LoVo (cell line): Measurements from ENCODE around the gene TXNDC15.
"Not testable (repeated sequence)": the region's sequence is repeated elsewhere in the genome, so short reads cannot be mapped to it uniquely, and the experiment has no call there.

Experiments used
- DNase-seq: peaks from one replicate; pipeline ENCODE4 v3.0.0-alpha.2; 2016; ENCODE audit warnings: low spot score

Gene TXNDC15, protein sequence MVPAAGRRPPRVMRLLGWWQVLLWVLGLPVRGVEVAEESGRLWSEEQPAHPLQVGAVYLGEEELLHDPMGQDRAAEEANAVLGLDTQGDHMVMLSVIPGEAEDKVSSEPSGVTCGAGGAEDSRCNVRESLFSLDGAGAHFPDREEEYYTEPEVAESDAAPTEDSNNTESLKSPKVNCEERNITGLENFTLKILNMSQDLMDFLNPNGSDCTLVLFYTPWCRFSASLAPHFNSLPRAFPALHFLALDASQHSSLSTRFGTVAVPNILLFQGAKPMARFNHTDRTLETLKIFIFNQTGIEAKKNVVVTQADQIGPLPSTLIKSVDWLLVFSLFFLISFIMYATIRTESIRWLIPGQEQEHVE

DNA sequence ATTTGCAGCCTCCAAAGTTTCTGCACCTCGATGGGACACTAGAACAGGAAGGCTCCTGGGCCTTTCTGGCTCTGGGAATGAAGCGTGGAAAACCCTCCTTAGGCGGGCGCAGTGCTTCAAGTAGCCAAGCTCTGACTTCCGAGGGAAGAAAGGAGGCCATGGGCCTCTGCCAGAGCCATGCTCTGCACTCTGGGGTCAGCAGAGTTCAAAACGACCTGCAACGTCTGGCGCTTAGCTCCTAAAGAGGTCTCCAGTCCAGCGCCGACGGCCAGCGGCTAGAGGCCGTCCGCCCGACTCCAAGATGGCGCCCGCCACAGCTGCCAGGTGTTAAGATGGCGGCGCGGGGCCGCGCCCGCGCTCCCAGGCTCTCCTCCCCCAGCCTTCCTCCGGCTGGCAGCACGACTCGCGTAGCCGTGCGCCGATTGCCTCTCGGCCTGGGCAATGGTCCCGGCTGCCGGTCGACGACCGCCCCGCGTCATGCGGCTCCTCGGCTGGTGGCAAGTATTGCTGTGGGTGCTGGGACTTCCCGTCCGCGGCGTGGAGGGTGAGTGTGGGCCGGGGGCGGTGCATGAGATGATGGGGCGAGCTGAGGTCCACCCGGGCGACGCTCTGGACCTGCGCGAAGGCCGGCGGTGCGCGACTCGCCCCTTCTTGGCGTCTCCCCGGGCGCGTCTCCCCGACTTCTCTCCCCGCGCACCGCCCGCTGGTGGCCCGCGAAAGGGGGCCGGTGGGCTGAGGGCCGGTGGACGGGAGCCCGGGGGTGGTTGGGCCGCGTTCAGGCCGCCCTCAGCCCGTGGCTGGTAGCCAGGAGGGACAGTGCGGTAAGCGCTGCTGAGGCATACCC lies at the start of gene TXNDC15:
TSS of gene TXNDC15 (plus strand) at position 385 of the 844 bp plus-strand sequence. CDS start at position 442, 57 bp downstream.
- peak; percentile 91 for DNase-seq

DNA sequence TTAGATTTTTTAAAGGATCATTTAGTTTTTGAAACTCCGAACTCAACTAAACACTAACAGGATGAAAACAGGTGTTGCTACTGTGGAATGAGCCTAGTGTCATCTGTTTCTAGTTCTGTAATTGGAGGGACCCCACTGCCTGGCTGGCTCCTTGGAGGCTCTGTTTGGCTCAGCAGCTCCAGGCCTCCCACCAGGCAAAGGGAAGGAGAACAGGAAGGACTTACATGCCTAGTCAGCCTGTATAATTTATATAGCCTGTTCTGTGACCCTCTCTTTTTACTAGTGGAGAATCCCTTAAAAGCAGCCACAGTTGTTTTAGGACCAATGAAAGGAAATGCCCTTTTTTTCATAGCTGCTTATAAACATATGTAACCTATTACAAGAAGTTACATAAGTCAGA lies 49.5 kb upstream of the TXNDC15 start:
- no peak for DNase-seq

DNA sequence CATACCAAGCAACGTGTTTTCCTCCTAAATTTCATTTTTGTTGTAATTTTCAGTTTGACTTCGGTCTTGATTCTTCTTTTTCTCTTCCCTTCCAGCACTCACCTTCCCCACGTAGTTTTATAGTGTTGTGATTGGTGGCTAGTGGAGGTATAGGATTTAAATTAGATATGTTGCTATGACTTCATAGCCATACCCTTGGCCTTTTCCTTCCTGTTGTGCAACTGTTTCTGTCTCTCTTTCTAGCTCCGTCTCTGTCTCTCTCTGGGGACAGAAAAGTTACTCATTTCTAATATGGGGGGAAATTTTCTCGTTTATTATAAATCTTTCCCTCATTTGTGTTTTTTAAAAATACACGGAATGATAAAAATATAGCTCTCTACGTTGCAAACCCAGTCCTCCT lies 49.0 kb upstream of the TXNDC15 start:
- no peak for DNase-seq

DNA sequence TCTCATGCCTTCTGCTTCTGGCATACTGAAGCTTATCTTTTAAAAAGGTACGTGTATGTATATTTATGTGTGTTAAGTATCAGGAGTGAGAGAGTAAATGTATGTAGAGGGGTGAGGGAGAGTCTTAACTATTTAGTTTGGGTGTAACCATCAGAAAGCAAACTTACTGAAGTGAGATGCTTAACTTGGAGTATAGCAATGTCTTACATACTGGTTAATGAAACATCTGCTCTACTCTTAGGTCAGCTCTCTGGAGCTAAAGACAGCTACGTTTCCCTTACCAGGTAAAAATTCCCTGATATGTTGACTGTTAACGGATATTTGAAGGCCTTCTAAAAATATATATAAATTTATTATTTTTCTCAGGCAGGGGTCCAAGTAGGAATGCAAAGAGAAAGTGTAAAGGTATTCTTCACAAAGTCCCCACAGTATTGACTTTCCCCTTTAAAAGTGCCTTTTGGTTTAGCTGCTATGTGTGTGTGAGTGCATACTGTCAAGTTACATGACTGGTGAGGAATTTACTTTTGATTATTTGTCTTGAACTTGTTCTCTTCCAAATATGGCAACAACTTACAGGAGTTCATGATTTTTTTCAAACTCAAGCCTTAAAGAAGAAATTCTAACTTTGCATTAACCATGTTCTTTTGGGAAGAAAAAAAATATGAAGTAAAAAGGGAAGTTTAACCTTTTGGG lies 40.7 kb upstream of the TXNDC15 start:
- DNase-seq, result no peak

DNA sequence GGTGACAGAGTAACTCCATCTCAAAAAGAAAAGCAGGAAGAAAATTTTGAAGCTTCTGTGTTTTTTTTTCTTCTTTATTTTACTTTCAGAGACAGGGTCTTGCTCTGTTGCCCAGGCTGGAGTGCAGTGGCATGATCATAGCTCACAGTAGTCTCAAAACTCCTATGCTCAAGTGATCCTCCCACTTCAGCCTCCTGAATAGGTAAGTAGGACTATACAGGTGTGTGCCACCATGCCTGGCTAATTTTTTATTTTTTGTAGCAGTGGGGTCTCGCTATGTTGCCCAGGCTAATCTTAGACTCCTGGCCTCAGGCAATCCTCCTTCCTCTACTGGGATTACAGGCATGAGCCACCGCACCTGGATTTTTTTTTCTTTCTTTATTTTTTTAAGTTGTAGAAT lies 38.5 kb upstream of the TXNDC15 start:
- DNase-seq, result no peak

DNA sequence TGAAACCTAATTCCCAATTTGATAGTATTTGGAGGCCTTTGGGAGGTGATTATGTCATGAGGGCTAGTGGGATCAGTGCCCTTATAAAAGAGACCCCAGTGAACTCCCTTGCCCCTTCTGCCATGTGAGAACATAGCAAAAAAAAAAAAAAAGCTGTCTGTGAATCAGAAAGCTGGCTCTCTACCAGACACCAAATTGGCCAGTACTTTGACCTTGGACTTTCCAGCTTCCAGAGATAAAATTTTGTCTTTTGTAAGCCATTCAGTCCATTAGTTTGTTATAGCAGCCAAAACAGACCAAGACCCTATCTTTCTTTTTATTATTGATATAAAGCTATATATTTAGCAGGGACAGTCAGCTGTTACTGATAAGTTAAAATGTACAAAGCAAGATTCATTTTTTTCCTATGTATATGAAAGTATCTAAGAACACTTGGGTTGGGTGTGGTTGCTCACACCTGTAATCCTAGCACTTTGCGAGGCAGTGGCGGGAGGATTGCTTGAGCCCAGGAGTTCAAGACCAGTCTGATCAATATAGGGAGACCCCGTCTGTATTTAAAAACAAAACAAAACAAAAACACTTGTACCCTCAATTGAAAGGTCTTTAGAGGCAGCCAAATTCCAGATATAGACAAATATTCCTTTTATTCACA lies 36.5 kb upstream of the TXNDC15 start:
- DNase-seq, result no peak

DNA sequence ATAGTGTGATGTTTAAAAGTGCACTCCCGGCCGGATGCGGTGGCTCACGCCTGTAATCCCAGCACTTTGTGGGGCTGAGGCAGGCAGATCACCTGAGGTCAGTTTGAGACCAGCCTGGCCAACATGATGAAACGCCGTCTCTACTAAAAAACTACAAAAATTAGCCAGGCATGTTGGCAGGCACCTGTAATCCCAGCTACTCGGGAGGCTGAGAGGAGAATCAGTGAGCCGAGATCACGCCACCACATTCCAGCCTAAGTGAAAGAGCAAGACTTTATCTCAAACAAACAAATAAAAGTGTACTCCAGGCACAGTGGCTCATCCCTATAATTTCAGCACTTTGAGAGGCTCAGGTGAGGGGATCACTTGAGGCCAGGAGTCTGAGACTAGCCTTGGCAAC lies 35.8 kb upstream of the TXNDC15 start:
- not testable (repeated sequence) for DNase-seq

DNA sequence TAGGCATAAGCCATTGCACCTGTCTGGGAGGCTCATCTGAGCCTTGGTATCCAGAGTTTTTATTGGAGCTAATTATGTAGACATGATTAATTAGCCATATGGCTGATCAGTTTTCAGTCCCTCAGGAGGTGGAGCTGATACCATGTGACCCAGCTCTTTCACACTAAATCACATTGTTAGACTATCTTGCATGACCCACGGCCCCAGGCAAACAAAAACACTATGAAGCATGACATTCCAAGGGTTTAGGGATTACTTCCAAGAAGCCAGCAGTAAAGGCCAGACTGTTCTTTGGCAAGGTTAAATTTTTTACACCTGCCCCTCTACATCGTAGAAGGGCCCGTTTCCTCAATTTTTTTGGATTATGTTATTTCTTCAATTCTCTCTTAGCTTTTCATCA lies 33.4 kb upstream of the TXNDC15 start:
- no peak for DNase-seq

DNA sequence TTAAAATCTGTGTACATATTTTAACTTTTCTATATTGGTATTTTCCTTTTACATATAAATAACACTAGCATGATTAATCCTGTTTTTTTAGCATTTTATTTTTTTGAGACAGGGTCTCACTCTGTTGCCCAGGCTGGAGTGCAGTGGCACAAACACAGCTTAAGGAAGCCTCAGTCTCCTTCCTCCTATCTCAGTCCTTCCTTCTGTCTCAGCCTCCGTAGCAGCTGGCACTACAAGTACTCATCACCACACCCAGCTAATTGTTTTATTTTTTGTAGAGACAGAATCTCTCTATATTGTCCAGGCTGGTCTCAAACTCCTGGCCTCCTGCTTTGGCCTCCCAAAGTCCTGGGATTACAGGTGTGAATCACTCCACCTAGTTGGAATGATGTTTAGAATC lies 29.9 kb upstream of the TXNDC15 start:
- no peak for DNase-seq

DNA sequence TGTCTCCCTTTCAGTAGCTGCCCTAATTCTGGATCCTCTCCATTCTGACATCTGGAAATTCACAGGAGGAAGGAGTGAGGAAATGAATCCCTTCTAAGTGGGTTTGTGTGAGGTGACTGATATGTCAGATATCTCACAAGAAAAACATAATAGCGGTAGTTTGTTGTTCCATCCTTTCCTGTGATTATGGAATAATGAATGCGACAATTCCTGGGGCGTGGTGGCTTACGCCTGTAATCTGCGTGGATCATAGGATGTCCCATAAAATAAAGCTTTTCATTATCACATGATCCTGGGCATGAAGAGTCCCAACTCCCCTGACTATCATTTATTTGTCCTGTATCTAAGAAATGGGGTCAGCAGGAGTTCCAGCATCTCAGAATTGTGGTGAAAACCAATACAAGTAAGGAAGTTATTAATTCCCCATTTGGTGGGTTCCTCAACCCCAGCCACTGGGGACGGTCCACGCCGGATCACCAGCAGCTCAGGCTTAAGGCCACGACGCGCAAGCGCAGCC lies 28.8 kb upstream of the TXNDC15 start:
- no peak for DNase-seq

DNA sequence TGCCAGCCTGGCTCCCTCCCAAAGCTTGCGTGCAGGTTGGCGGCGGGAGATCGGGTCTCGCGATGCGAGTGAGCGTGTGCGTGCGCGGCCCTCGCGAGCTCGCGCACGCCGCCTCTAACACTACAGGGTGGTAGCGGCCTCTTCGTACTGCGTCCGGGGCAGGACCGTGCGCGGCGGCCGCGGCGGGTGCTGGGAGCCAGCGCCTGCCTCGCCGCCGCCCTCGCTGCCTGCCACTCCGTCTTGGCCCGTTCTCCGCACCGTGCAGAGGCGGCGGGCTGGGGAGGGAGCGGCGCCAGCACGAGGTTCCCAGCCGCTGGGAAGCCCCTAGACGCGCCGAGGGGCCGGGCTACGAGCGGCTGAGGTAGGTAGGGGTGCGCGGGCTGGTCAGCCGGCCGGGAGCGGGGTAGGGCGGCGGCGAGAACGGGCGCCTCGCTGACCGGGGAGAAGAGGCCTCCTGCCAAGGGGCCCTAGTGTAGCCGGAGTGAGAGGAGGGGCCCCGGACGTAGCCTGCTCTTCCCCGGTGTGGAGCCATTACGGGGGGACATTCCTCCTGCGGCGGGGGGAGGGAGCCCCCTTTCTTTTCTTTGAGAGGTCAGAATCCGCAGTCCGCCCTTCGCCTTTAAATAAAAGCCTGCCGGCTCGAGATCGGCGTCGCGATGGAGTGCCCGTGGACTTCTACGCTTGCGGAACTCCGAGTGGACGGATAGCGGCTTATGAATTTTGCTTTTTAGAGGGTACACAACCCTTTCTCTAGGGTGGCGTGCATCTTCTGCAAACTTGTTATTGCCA lies 28.1 kb upstream of the TXNDC15 start, which contains the start of gene C5orf24:
TSS of gene C5orf24 (plus strand) at position 117 of the 789 bp plus-strand sequence. CDS start 8,933 bp downstream, outside the sequence.
- DNase-seq, result peak; percentile 97

DNA sequence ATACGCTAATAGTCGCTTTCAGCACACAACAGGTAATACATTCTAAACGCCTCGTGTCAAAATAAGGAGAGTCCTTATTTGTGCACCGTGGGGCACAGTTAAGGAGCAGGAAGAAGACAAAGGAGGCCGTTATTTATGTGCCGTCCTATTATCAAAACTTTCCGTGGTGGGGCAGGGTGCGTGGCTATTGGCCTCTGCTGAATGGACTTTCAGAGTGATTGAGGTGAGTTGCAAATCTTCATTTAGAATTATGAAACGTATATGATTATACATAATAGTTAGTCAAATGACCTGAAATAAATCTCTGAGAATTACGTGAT lies 27.6 kb upstream of the TXNDC15 start:
- DNase-seq, result peak; percentile 20

DNA sequence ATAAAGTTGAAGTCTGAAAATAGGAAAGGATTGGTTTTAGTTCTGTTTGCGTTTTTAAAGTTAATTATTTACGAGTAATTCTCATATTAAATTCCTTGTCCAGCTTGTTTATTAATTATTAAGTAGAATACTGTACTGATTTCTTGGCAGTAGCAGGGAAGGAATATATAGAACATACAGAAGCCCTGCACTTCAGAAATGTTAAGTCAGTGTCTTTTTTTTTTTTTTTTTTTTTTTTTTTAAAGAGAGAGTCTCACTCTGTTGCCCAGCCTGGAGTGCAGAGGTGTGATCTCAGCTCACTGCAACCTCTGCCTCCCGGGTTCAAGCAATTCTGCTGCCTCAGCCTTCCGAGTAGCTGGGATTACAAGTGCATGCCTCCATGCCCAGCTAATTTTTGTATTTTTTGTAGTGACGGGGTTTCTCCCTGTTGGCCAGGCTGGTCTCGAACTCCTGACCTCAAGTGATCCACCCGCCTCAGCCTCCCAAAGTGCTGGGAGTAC lies 24.7 kb upstream of the TXNDC15 start:
- DNase-seq, result not testable (repeated sequence)

DNA sequence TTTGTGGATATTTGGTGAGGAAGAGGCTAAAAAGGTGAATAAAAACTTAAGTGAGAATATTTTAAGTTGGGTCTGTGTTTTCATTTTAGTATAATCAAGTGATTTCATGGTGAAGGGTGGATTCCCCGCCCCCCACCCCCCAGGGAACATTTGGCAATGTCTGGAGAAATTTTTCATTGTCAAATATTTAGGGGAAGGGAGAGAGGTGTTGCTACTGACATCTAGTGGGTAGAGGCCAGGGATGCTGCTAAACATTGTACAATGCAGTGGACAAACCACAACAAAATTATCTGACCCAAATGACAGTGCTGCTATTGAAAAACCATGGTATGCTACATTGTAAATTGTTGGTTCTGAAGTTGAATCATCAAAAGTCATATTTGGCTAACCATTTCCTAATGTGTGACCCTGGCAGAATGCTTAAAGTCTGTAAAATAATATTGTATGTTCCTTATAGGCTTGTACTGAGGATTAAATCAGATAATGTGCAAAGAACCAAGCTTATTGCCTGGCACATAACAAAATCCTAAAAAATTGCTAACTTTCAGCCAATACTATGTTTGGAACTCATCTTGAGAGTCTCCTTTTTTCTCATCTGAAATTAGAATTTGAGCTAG lies 22.8 kb upstream of the TXNDC15 start:
- no peak for DNase-seq

DNA sequence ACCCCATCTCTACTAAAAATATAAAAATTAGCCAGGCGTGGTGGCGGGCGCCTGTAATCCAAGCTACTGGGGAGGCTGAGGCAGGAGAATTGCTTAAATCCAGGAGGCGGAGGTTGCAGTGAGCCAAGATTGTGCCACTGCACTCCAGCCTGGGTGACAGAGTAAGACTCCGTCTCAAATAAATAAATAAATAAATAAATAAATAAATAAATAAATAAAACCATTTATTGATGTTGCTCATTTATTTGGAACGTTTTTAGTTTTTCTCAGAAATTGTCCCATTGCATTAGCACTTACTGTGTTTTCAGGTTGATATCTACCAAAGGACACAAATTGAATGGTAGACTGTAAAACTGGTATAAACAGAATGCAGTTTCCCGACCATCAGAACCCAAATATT lies 17.7 kb upstream of the TXNDC15 start:
- DNase-seq, result not testable (repeated sequence)

DNA sequence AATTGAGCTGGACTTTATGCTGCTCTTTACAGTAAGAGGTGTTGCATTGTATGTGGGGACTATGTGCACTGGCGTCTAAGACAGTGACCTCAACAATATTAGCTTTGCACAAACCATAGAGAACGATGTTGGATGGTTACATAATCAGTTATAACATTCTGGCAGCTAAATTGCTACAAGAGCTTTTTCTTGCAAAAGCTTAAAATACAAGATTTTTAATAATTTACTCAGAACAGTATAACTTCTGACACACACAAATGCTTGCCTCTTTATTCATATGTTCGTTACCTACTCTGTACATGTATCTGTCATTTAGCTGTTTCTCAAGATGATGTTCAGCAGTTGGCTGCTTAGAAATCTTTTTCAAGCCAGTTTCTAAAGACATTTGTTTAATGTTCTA lies 16.8 kb upstream of the TXNDC15 start:
- DNase-seq, result no peak

DNA sequence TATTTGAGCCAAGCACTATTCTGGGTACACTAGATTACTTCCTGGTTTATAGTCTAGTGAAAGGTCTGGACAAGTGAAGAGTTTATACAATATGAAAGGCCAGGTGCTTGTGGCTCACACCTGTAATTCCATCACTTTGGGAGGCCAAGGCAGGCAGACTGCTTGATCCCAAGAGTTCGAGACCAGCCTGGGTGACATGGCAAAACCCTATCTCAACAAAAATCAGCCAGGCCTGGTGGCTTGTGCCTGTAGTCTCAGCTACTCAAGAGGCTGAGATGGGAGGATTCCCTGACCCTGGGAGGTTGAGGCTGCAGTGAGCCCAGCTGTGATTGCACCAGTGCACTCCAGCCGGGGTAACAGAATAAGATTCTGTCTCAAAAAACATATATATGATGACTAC lies 9.5 kb upstream of the TXNDC15 start:
- DNase-seq, result no peak

DNA sequence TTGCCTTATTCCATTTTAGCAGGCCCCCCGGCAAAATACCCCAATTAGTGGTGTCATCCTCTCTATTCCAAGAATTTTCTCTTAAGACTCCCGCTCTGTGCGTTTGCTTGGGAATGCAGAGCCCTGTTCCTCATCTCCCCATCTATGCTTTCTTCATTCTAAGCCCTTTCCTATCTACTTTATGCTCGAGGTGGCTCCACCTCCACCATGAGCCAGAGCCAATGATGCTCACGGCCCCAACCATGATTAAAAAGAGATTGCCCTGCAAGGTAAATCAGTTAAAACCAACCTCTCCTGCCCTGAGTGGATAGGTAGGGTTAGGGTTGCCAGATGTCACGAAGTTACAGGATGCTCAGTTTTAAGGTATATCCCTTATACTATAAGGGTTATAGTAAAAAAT lies 677 bp upstream of the TXNDC15 start:
- no peak for DNase-seq

DNA sequence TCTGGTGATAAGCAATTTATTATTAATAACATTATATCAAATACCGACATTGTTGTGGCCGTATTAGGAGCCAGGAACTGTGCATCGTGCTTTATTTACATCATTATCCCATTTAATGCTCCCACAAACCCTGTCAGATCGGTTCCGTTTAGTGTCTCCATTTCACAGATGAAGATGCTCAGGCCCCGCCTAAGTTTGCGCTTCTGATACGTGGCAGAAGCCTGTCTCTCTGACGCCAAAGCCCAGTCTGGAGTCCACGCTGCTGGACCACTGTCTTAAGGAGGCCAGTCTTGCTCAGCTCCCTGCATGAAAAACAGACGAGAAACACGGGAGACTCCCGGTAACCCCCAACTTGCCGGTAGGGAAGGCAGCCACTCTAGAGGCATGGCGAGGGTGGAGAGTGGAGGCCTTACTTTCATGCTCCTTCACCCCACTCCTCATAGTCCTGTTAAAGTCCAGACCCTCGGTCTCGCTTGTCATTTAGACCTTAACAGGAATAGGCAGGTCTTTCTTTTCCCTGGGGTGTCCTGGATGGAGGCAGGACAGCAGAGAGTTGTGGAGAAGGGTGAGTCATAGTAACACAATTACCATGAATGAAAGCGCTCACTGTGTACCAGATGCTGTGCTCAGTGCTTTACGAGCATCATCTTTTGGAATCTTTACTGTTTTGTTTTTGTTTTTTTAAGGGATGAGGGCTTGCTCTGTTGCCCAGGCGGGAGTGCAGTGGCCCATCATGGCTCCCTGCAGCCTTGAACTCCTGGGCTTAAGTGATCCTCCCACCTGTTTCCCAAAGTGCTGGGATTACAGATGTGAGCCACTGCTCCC lies 872 bp downstream of the TXNDC15 start:
- peak; percentile 28 for DNase-seq

DNA sequence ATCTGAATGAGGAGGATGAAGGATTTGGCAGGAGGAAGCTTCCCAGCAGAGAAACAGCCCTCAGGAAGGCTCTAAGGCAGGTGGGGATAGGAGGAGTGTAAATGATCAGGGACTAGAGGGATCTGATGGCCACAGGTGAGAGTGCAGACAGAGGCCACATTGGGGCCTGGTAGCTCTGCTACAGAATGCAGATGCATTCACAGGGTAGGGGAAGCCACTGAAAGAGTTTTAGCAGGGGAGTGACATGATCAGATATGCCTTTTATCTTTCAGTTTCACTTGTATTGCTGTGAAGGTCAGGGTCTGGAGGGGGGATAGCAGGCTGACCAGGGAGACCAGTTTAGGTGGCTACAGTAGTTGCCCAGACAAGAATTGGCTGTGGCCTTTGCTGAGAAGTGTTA lies 3.0 kb downstream of the TXNDC15 start:
- no peak for DNase-seq
